G401 (cell line): ENCODE measurements around the gene PCSK6. TPM values are rescaled to one million over a fixed set of nuclear protein-coding genes. Genes with fewer than 3 reads are reported as not detected.

Source experiments
- DNase-seq: peaks from one replicate; pipeline ENCODE4 v3.0.0-alpha.2; 2015; ENCODE audit warnings: low spot score
- in situ Hi-C: cut with HindIII; loops from 2 replicates; pipeline ENCODE4 v1.10.0; 2016; ENCODE audit warnings: low sequenced_read_pairs, mixed read lengths
- total RNA-seq: library from RNA; depleted of rRNA; stranded (reverse); fragments of >200 nt; shearing (Covaris generic); gene quantifications from 2 replicates; pipeline ENCODE4 v1.2.3, GENCODE V29; 2014

Gene PCSK6
- total RNA-seq, 1 experiment from 2014 or later: 0.37 TPM

- in situ Hi-C loops: no loop called here
- DNase-seq: no peak
Measured at GRCh38 chr15:101453123-101454120, 36.1 kb downstream of the PCSK6 start.

GRCh38 chr15:101452572-101452971 lies 36.9 kb downstream of the PCSK6 start:
- DNase-seq: no peak
- in situ Hi-C loops: no loop called here

- in situ Hi-C loops: no loop called here
- DNase-seq: no peak
Measured at GRCh38 chr15:101451846-101452245, 37.7 kb downstream of the PCSK6 start.

GRCh38 chr15:101451266-101451799 lies 38.2 kb downstream of the PCSK6 start:
- in situ Hi-C loops: no loop called here
- no peak for DNase-seq

GRCh38 chr15:101450403-101451265 lies 38.9 kb downstream of the PCSK6 start:
- in situ Hi-C loops: no loop called here
- DNase-seq: no peak

- DNase-seq: no peak
Measured at GRCh38 chr15:101449471-101450402, 39.8 kb downstream of the PCSK6 start.

GRCh38 chr15:101448336-101448735 lies 41.2 kb downstream of the PCSK6 start:
- in situ Hi-C loops: no loop called here
- DNase-seq: no peak

More at GRCh38 chr15:101449471-101450402, 39.8 kb downstream of the PCSK6 start:
- in situ Hi-C loops: no loop called here

- in situ Hi-C loops: no loop called here
- DNase-seq: peak; percentile 5
Measured at GRCh38 chr15:101447561-101448071, 41.9 kb downstream of the PCSK6 start.

GRCh38 chr15:101447168-101447533 lies 42.4 kb downstream of the PCSK6 start:
- in situ Hi-C loops: no loop called here
- no peak for DNase-seq

GRCh38 chr15:101446518-101447167 lies 42.9 kb downstream of the PCSK6 start:
- in situ Hi-C loops: no loop called here
- no peak for DNase-seq

- DNase-seq: no peak
- in situ Hi-C loops: no loop called here
Measured at GRCh38 chr15:101445562-101446517, 43.7 kb downstream of the PCSK6 start.

GRCh38 chr15:101444807-101445508 lies 44.5 kb downstream of the PCSK6 start:
- in situ Hi-C loops: no loop called here

GRCh38 chr15:101444015-101444414 lies 45.5 kb downstream of the PCSK6 start:
- in situ Hi-C loops: no loop called here
- no peak for DNase-seq

More at GRCh38 chr15:101444807-101445508, 44.5 kb downstream of the PCSK6 start:
- no peak for DNase-seq

- in situ Hi-C loops: no loop called here
- DNase-seq: no peak
Measured at GRCh38 chr15:101442272-101442671, 47.2 kb downstream of the PCSK6 start.

GRCh38 chr15:101441696-101442095 lies 47.8 kb downstream of the PCSK6 start:
- DNase-seq: peak; percentile 7
- in situ Hi-C loops: no loop called here

GRCh38 chr15:101440846-101441590 lies 48.5 kb downstream of the PCSK6 start:
- in situ Hi-C loops: no loop called here

More at GRCh38 chr15:101440846-101441590, 48.5 kb downstream of the PCSK6 start:
- no peak for DNase-seq
